Gastroesophageal sphincter (tissue), 4 donors: Measurements from ENCODE around the gene FMNL1. TPM values are rescaled to one million over a fixed set of nuclear protein-coding genes. Genes with fewer than 3 reads are reported as not detected.

ENCODE experiments used
- ATAC-seq: fragments of 150-250 bp; one replicate; pipeline ENCODE4 v1.9.1; 2016; ENCODE audit warnings: mild to moderate bottlenecking, moderate library complexity
- H3K27ac ChIP-seq, 4 donors: fragments of 200-600 bp; sonication (generic) in 3 of 4; 1 replicate in 3 of 4; 2 replicates in 1 of 4; pipeline ENCODE4 v1.5.1; 2016 to 2019
- H3K27me3 ChIP-seq: fragments of 200-600 bp; sonication (generic); one replicate; pipeline ENCODE4 v1.5.1; 2019
- H3K36me3 ChIP-seq, 2 donors: fragments of 200-600 bp; sonication (generic); one replicate each; pipeline ENCODE4 v1.5.1; 2019; ENCODE audit warnings: control low read depth in 1 of 2
- H3K4me1 ChIP-seq, 3 donors: fragments of 200-600 bp; sonication (generic); 1 replicate in 2 of 3; 2 replicates in 1 of 3; pipeline ENCODE4 v1.5.1; 2016 to 2019; ENCODE audit warnings: control low read depth in 2 of 3
- H3K4me3 ChIP-seq, 2 donors: fragments of 200-600 bp; sonication (generic); one replicate each; pipeline ENCODE4 v1.5.1; 2019; ENCODE audit warnings: mild to moderate bottlenecking in 1 of 2, moderate library complexity in 1 of 2
- H3K9me3 ChIP-seq, 3 donors: fragments of 200-600 bp; sonication (generic); one replicate each; pipeline ENCODE4 v1.5.1; 2017 to 2019; ENCODE audit warnings: control low read depth in 2 of 3
- CTCF ChIP-seq, 4 experiments: fragments of 200-600 bp in 2 of 4; fragments of 450-650 bp in 2 of 4; sonication (generic) in 1 of 4; IDR thresholded peaks; one replicate each; pipeline ENCODE4 v1.5.1; 2017 to 2019; ENCODE audit warnings: antibody characterized with exemption in 4 of 4, mild to moderate bottlenecking in 2 of 4, moderate library complexity in 2 of 4
- EP300 ChIP-seq: sonication (generic); formaldehyde crosslinking; IDR thresholded peaks from one replicate; pipeline ENCODE4 v1.6.1; 2017; ENCODE audit warnings: antibody characterized with exemption, mild to moderate bottlenecking
- POLR2A ChIP-seq, 2 donors: fragments of 450-650 bp; IDR thresholded peaks; one replicate each; pipeline ENCODE4 v1.6.1; 2017; ENCODE audit warnings: antibody characterized with exemption in 2 of 2, mild to moderate bottlenecking in 2 of 2, moderate library complexity in 1 of 2
- POLR2AphosphoS5 ChIP-seq: sonication (generic); formaldehyde crosslinking; IDR thresholded peaks from one replicate; pipeline ENCODE4 v1.6.1; 2017; ENCODE audit warnings: antibody characterized with exemption
- WGBS, 2 donors: methylation state at CpG; one replicate each; pipeline ENCODE4 v1.1.5; 2018; ENCODE audit warnings: low coverage in 1 of 2; 5-methylcytosine and 5-hydroxymethylcytosine counted together
- total RNA-seq, 4 donors: library from RNA; depleted of rRNA; stranded (reverse); fragments of >200 nt; gene quantifications; one replicate each; pipeline ENCODE4 v1.1.0, GENCODE V29; 2016

Gene FMNL1
- total RNA-seq, 4 donors from 2014 or later: 12.0 to 21.9 (median 14.9) TPM

DNA sequence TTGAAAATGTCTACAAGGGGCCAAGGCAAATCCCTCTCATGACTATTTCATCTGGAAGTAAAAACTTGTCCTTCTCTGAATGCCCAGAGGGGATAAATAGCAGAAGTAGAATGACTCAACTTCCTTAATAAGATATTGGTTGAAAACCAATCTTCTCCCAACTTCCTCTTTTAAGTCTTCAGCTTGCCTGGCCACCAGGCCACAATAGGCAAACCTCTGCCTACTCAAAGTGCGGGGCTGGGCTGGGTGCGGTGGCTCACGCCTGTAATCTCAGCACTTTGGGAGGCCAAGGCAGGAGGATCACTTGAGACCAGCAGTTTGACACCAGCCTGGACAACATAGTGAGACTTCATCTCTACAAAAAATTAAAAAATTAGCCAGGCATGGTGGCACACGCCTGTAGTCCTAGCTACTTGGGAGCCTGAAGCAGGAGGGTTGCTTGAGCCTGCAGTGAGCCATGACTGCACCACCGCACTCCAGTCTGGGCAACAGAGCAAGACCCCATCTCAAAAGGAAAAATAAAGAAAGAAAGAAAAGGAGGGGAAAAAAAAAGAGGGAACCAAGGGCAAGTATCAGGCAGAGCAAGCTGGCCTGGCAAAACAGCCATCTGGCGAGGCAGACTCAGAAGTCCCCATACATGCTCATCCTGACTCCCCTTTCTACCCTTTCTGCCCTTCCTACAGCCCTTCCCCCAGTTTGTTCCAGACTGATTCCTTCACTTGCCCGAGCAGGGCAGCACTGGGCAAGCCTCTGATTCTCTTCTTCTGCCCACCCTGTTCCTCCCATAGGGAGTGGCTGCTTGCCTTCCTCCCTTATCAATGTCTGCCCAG is 74.5 kb downstream of the FMNL1 start:
- 54 to 81% methylated on average over 3 of the region's 7 CpGs for WGBS, 2 donors
- no peak for TF ChIP-seq CTCF (IDR thresholded peaks at IDR 0.05)
- no peak for TF ChIP-seq POLR2AphosphoS5
- TF ChIP-seq EP300: no peak
- TF ChIP-seq POLR2A (IDR thresholded peaks at IDR 0.05): no peak
- Histone ChIP-seq H3K4me3 (no peak overlapping the region), H3K27ac (peak overlapping the region; percentile 48 to 96 (median 85)), H3K27me3 (no peaks in the 10 kb centered on the region), H3K36me3 (no peaks in the 10 kb centered on the region), H3K4me1 (peaks cover 35 to 100% (median 76%) of the 10 kb centered on the region in 3 donors), H3K9me3 (no peaks in the 10 kb centered on the region)
- ATAC-seq: no peak

DNA sequence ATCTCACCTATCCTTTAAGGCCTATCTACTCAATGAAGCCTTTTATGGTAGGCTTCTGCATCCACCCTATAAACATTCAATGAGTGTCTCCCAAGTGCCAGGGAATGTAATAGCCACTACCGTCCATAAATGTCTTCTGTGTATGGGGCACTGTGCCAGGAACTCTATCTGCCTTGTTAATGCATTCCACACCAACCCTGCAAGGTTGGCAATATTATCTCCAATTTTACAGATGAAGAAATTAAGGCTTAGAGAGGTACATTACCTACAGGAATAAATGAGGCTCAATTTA is 75.1 kb downstream of the FMNL1 start:
- Histone ChIP-seq H3K27me3 (no peaks in the 10 kb centered on the region), H3K36me3 (no peaks in the 10 kb centered on the region), H3K4me3 (no peak overlapping the region), H3K9me3 (no peaks in the 10 kb centered on the region), H3K27ac (peak overlapping the region; percentile 48 to 96 (median 85)), H3K4me1 (peaks cover 33 to 100% (median 70%) of the 10 kb centered on the region in 3 donors)
- no peak for TF ChIP-seq CTCF (IDR thresholded peaks at IDR 0.05)
- TF ChIP-seq POLR2A (IDR thresholded peaks at IDR 0.05): no peak
- TF ChIP-seq POLR2AphosphoS5: peak; percentile 26
- TF ChIP-seq EP300: no peak
- WGBS, 2 donors: 14 to 20% methylated on average over 1 of the region's 1 CpG
- no peak for ATAC-seq

Other genes starting within 250 kb of the FMNL1 start
- gene DCAKD, start 170.3 kb upstream of the FMNL1 start, total RNA-seq: 10 to 100 TPM; 50.3 to 68.2 (median 58.0) TPM
- gene NMT1, start 160.6 kb upstream of the FMNL1 start, total RNA-seq: 100 to 1,000 TPM in 1 of 4 donors, 10 to 100 TPM in 3; 63.5 to 129 (median 69.1) TPM
- 100 to 1,000 TPM in 2 of 4 donors, 10 to 100 TPM in 2; 50.4 to 147 (median 81.8) TPM for gene PLCD3, start 89.4 kb upstream of the FMNL1 start, total RNA-seq
- gene ACBD4, start 86.2 kb upstream of the FMNL1 start, total RNA-seq: 10 to 100 TPM; 15.0 to 28.8 (median 23.5) TPM
- gene HEXIM1, start 73.4 kb upstream of the FMNL1 start, total RNA-seq: 10 to 100 TPM; 48.3 to 56.3 (median 53.8) TPM
- gene HEXIM2, start 60.0 kb upstream of the FMNL1 start, total RNA-seq: 10 to 100 TPM in 1 of 4 donors, 1 to 10 TPM in 3; 3.8 to 11.1 (median 8.6) TPM
- not detected for gene SPATA32, start 40.2 kb downstream of the FMNL1 start, total RNA-seq
- 10 to 100 TPM in 3 of 4 donors, 1 to 10 TPM in 1; 8.5 to 17.5 (median 13.5) TPM for gene MAP3K14, start 95.1 kb downstream of the FMNL1 start, total RNA-seq
- gene ARHGAP27, start 211.0 kb downstream of the FMNL1 start, total RNA-seq: 10 to 100 TPM; 11.6 to 18.1 (median 12.8) TPM